ENCODE results near the gene COL23A1.

DNA sequence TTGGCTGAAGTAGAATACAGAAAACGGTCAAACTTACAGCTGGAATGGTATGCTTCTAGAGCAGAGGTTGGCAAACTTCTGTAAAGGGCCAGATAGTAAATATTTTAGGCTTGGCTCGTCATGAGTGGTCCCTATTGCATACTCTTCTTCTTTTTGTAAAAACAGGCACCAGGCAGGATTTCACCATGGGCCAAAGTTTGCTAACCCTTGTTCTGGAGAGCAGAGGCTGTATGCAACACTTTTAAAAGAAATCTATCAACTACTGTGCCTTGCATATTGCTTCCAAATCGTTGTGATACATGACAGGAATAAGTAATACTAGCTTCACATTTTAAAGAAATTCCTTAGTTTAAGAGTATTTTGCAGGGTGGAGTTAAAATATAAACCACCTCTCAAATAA lies 15.6 kb upstream of the COL23A1 start:
- no peak for TF ChIP-seq RAD21 (IDR thresholded peaks at IDR 0.05 in 1 of 2, conservative IDR thresholded peaks at IDR 0.05 in 1 of 2; ENCODE audit: low read depth in 2 of 2, low read length in 2 of 2)
- no peak for TF ChIP-seq CREB1 (IDR thresholded peaks at IDR 0.05)
- no peak for TF ChIP-seq POLR2AphosphoS5 (IDR thresholded peaks at IDR 0.05; ENCODE audit: low read depth, low read length)
- TF ChIP-seq EP300 (IDR thresholded peaks at IDR 0.05; ENCODE audit: borderline replicate concordance in 1 of 2, low read depth in 2 of 2, low read length in 2 of 2) = no peak
- TF ChIP-seq, protein P1, sequence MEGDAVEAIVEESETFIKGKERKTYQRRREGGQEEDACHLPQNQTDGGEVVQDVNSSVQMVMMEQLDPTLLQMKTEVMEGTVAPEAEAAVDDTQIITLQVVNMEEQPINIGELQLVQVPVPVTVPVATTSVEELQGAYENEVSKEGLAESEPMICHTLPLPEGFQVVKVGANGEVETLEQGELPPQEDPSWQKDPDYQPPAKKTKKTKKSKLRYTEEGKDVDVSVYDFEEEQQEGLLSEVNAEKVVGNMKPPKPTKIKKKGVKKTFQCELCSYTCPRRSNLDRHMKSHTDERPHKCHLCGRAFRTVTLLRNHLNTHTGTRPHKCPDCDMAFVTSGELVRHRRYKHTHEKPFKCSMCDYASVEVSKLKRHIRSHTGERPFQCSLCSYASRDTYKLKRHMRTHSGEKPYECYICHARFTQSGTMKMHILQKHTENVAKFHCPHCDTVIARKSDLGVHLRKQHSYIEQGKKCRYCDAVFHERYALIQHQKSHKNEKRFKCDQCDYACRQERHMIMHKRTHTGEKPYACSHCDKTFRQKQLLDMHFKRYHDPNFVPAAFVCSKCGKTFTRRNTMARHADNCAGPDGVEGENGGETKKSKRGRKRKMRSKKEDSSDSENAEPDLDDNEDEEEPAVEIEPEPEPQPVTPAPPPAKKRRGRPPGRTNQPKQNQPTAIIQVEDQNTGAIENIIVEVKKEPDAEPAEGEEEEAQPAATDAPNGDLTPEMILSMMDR (IDR thresholded peaks at IDR 0.05; ENCODE audit: control extremely low read depth in 1 of 3, insufficient read depth in 1 of 3, low read depth in 1 of 3, low read length in 3 of 3) = no peak
- TF ChIP-seq TAF1 (IDR thresholded peaks at IDR 0.05; ENCODE audit: low read depth, low read length) = no peak
- no peak for TF ChIP-seq HDAC6 (IDR thresholded peaks at IDR 0.05; ENCODE audit: low read depth, low read length)

All from H1 (cell line).